ENCODE results near the gene HOXA9. TPM values are rescaled to one million over a fixed set of nuclear protein-coding genes. Genes with fewer than 3 reads are reported as not detected.

The HOXA9 gene
- total RNA-seq, 1 donor from 2014 or later: not detected

GRCh38 chr7:27116962-27117886 is 48.1 kb downstream of the HOXA9 start:
- H3K4me3 Mint-ChIP-seq (ENCODE audit: unreplicated experiment): no peak overlapping the region

GRCh38 chr7:27116031-27116961 is 49.0 kb downstream of the HOXA9 start:
- no peaks in the 10 kb centered on the region for H3K4me1 ChIP-seq (ENCODE audit: insufficient read depth, low read length)
- peaks cover 61% of the 10 kb centered on the region for H3K27me3 ChIP-seq (ENCODE audit: insufficient read depth, low read length)
- H3K4me3 Mint-ChIP-seq (ENCODE audit: unreplicated experiment): no peak overlapping the region
- peak overlapping the region; percentile 82 for H3K4me2 ChIP-seq (ENCODE audit: low read length)
- H3K36me3 ChIP-seq (ENCODE audit: insufficient read depth, low read length): no peaks in the 10 kb centered on the region
- FAIRE-seq: no peak
- H4K20me1 ChIP-seq (ENCODE audit: insufficient read depth, low read length): peaks cover 4% of the 10 kb centered on the region
- peak overlapping the region; percentile 83 for H3K27ac ChIP-seq (ENCODE audit: low read depth, low read length)
- H2AFZ ChIP-seq (ENCODE audit: low read depth, low read length): no peak overlapping the region
- peak; percentile 10 for DNase-seq (ENCODE audit: low read depth)
- peak overlapping the region; percentile 87 for H3K9ac ChIP-seq (ENCODE audit: low read length)
- H3K9me3 ChIP-seq (ENCODE audit: insufficient read depth, low read depth, low read length): no peaks in the 10 kb centered on the region
- H3K9me3 Mint-ChIP-seq (ENCODE audit: unreplicated experiment): peaks cover 22% of the 10 kb centered on the region
- peaks cover 91% of the 10 kb centered on the region for H3K27me3 Mint-ChIP-seq (ENCODE audit: low read depth, unreplicated experiment)
- H3K79me2 ChIP-seq (ENCODE audit: insufficient read depth, low read length): peaks cover 74% of the 10 kb centered on the region
- H3K27ac Mint-ChIP-seq (ENCODE audit: unreplicated experiment): no peak overlapping the region
- TF ChIP-seq CTCF (IDR thresholded peaks at IDR 0.05; ENCODE audit: insufficient read depth, low read depth, low read length) (no peak), EZH2 (IDR thresholded peaks at IDR 0.05; ENCODE audit: insufficient read depth, low read length) (peak; percentile 49)
- H3K4me3 ChIP-seq (ENCODE audit: insufficient read depth, low read depth, low read length): peak overlapping the region; percentile 69
- H3K36me3 Mint-ChIP-seq (ENCODE audit: low read depth, unreplicated experiment): no peaks in the 10 kb centered on the region
- peaks cover 2% of the 10 kb centered on the region for H3K4me1 Mint-ChIP-seq (ENCODE audit: low read depth, unreplicated experiment)

More at GRCh38 chr7:27116962-27117886, 48.1 kb downstream of the HOXA9 start:
- DNase-seq (ENCODE audit: low read depth) (peak; percentile 9), FAIRE-seq (no peak)
- peak overlapping the region; percentile 87 for H3K9ac ChIP-seq (ENCODE audit: low read length)
- no peaks in the 10 kb centered on the region for H3K4me1 ChIP-seq (ENCODE audit: insufficient read depth, low read length)
- Mint-ChIP-seq H3K36me3 (ENCODE audit: low read depth, unreplicated experiment) (no peaks in the 10 kb centered on the region), H3K4me1 (ENCODE audit: low read depth, unreplicated experiment) (peaks cover 2% of the 10 kb centered on the region), H3K27ac (ENCODE audit: unreplicated experiment) (no peak overlapping the region), H3K9me3 (ENCODE audit: unreplicated experiment) (peaks cover 30% of the 10 kb centered on the region), H3K27me3 (ENCODE audit: low read depth, unreplicated experiment) (peaks cover 91% of the 10 kb centered on the region)
- peak overlapping the region; percentile 83 for H3K27ac ChIP-seq (ENCODE audit: low read depth, low read length)
- H3K4me2 ChIP-seq (ENCODE audit: low read length): peak overlapping the region; percentile 82
- no peaks in the 10 kb centered on the region for H3K9me3 ChIP-seq (ENCODE audit: insufficient read depth, low read depth, low read length)
- no peak overlapping the region for H2AFZ ChIP-seq (ENCODE audit: low read depth, low read length)
- no peaks in the 10 kb centered on the region for H3K36me3 ChIP-seq (ENCODE audit: insufficient read depth, low read length)
- H3K4me3 ChIP-seq (ENCODE audit: insufficient read depth, low read depth, low read length): peak overlapping the region; percentile 69
- peaks cover 67% of the 10 kb centered on the region for H3K27me3 ChIP-seq (ENCODE audit: insufficient read depth, low read length)
- TF ChIP-seq CTCF (IDR thresholded peaks at IDR 0.05; ENCODE audit: insufficient read depth, low read depth, low read length) (no peak), EZH2 (IDR thresholded peaks at IDR 0.05; ENCODE audit: insufficient read depth, low read length) (no peak)
- peaks cover 4% of the 10 kb centered on the region for H4K20me1 ChIP-seq (ENCODE audit: insufficient read depth, low read length)
- peaks cover 74% of the 10 kb centered on the region for H3K79me2 ChIP-seq (ENCODE audit: insufficient read depth, low read length)

All from astrocyte (in vitro differentiated cells and primary cell).